ENCODE measurements around the gene BAHD1. TPM values are rescaled to one million over a fixed set of nuclear protein-coding genes. Genes with fewer than 3 reads are reported as not detected.

Gene BAHD1
- total and polyA plus RNA-seq, 2 experiments from 2014 or later = 11.2 to 40.1 TPM

DNA sequence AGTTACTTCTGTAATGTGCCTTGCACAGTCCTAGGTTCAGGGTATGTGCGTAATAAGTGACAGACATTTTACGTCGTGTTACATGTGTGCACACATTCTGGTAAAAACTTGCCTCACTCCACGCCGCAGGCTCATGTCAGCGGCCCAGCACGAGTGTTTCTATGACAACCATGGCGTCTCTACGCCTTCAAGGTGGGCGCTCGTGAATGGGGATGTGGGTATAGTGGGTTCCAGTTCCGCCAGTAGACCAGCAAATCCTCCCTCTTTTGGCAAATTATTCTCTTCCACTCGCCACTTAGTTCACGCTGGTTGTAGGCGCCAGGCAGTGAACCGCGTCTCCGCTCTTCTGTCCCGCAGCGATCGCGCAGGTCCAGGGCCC lies 70.3 kb downstream of the BAHD1 start (continued):
- no peak for TF ChIP-seq ZNF462 (CRISPR knock-in tag; IDR thresholded peaks at IDR 0.05)
- no peak for TF ChIP-seq CREB1 (CRISPR knock-in tag; IDR thresholded peaks at IDR 0.05; ENCODE audit: low read depth)
- TF ChIP-seq, protein P1, sequence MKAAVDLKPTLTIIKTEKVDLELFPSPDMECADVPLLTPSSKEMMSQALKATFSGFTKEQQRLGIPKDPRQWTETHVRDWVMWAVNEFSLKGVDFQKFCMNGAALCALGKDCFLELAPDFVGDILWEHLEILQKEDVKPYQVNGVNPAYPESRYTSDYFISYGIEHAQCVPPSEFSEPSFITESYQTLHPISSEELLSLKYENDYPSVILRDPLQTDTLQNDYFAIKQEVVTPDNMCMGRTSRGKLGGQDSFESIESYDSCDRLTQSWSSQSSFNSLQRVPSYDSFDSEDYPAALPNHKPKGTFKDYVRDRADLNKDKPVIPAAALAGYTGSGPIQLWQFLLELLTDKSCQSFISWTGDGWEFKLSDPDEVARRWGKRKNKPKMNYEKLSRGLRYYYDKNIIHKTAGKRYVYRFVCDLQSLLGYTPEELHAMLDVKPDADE (IDR thresholded peaks at IDR 0.05) = no peak
- TF ChIP-seq ZNF114 (CRISPR knock-in tag; IDR thresholded peaks at IDR 0.05) = no peak
- no peak for TF ChIP-seq POLR2AphosphoS5 (IDR thresholded peaks at IDR 0.05; ENCODE audit: low read depth)
- TF ChIP-seq JUNB (IDR thresholded peaks at IDR 0.05; ENCODE audit: unreplicated experiment) = no peak
- no peak for TF ChIP-seq ZNF331 (CRISPR knock-in tag; IDR thresholded peaks at IDR 0.05; ENCODE audit: low read depth)
- no peak for TF ChIP-seq EZH2phosphoT487 (IDR thresholded peaks at IDR 0.05; ENCODE audit: unreplicated experiment)
- TF ChIP-seq STAT1 (IDR thresholded peaks at IDR 0.05; ENCODE audit: unreplicated experiment) = no peak
- TF ChIP-seq, protein P2, sequence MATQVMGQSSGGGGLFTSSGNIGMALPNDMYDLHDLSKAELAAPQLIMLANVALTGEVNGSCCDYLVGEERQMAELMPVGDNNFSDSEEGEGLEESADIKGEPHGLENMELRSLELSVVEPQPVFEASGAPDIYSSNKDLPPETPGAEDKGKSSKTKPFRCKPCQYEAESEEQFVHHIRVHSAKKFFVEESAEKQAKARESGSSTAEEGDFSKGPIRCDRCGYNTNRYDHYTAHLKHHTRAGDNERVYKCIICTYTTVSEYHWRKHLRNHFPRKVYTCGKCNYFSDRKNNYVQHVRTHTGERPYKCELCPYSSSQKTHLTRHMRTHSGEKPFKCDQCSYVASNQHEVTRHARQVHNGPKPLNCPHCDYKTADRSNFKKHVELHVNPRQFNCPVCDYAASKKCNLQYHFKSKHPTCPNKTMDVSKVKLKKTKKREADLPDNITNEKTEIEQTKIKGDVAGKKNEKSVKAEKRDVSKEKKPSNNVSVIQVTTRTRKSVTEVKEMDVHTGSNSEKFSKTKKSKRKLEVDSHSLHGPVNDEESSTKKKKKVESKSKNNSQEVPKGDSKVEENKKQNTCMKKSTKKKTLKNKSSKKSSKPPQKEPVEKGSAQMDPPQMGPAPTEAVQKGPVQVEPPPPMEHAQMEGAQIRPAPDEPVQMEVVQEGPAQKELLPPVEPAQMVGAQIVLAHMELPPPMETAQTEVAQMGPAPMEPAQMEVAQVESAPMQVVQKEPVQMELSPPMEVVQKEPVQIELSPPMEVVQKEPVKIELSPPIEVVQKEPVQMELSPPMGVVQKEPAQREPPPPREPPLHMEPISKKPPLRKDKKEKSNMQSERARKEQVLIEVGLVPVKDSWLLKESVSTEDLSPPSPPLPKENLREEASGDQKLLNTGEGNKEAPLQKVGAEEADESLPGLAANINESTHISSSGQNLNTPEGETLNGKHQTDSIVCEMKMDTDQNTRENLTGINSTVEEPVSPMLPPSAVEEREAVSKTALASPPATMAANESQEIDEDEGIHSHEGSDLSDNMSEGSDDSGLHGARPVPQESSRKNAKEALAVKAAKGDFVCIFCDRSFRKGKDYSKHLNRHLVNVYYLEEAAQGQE (IDR thresholded peaks at IDR 0.05; ENCODE audit: unreplicated experiment) = no peak
- no peak for TF ChIP-seq EZH2 (IDR thresholded peaks at IDR 0.05; ENCODE audit: low read depth, unreplicated experiment)

All from GM23338 (cell line).